GM12891 (cell line): ENCODE data around the gene ILDR2.

ENCODE experiments used
- POLR2A ChIP-seq: IDR thresholded peaks from 2 replicates; pipeline ENCODE4 v1.6.1; 2011; ENCODE audit warnings: low read depth, low read length, control low read depth
- POLR2AphosphoS5 ChIP-seq: IDR thresholded peaks from 2 replicates; pipeline ENCODE4 v1.6.1; 2011; ENCODE audit warnings: low read depth, low read length, control low read depth
- SPI1 ChIP-seq: IDR thresholded peaks from 2 replicates; pipeline ENCODE4 v1.6.1; 2011; ENCODE audit warnings: low read depth, low read length, control low read depth
- TAF1 ChIP-seq: IDR thresholded peaks from 2 replicates; pipeline ENCODE4 v1.6.1; 2011; ENCODE audit warnings: low read depth, low read length, control low read depth

GRCh38 chr1:166918956-166919316 lies 56.4 kb downstream of the ILDR2 start:
- TF ChIP-seq POLR2A = no peak
- TF ChIP-seq TAF1 = no peak
- no peak for TF ChIP-seq SPI1
- TF ChIP-seq POLR2AphosphoS5 = no peak
